RWPE1 (cell line): ENCODE measurements around the gene SHISA6.

Experiments
- CTCF ChIA-PET: fragments of 350-600 bp; sonication (Branson Sonifier 250); formaldehyde crosslinking; extraction: SDS; loops from one replicate; lab custom pipeline; 2021; lab: Yijun Ruan, JAX
- POLR2A ChIA-PET: fragments of 400-600 bp; formaldehyde crosslinking; extraction: SDS; loops from one replicate; lab custom pipeline; 2020; ENCODE audit warnings: antibody characterized with exemption; ENCODE audit not compliant: low non-redundant PET; lab: Yijun Ruan, JAX
- DNase-seq: peaks from one replicate; pipeline ENCODE4 v3.0.0; 2012; ENCODE audit warnings: low spot score
- H3K27ac ChIP-seq: fragments of 450-650 bp; 2 replicates; pipeline ENCODE4 v1.5.1; 2017
- TF ChIP-seq, protein P1 (sequence below): fragments of 450-650 bp; conservative IDR thresholded peaks from 2 replicates; pipeline ENCODE4 v1.5.1; 2017; ENCODE audit warnings: low read depth, mild to moderate bottlenecking

The SHISA6 gene

DNA sequence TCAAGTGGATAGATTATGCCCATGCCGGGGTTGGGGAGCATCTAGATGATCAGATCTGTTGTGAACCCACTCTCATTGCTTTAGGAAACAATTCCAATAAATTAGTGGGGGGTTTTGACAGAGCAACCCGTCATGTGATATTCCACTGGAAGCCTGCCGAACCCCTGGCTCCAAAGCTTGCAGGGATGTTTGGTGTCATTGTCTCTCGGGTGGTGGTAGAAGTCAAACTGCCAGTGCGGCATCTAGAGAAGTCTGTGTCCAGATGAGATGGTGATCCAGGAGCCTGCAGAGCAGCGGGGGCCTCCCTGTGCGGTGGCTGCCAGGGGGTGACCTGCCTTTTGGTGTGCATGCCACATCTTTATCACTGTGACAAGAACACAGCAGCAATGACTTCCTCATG is 91.7 kb downstream of the SHISA6 start:
- CTCF ChIA-PET, result no interaction called here
- POLR2A ChIA-PET, result no interaction called here
- DNase-seq, result no peak
- no peak overlapping the region for H3K27ac ChIP-seq
- TF ChIP-seq, protein P1, sequence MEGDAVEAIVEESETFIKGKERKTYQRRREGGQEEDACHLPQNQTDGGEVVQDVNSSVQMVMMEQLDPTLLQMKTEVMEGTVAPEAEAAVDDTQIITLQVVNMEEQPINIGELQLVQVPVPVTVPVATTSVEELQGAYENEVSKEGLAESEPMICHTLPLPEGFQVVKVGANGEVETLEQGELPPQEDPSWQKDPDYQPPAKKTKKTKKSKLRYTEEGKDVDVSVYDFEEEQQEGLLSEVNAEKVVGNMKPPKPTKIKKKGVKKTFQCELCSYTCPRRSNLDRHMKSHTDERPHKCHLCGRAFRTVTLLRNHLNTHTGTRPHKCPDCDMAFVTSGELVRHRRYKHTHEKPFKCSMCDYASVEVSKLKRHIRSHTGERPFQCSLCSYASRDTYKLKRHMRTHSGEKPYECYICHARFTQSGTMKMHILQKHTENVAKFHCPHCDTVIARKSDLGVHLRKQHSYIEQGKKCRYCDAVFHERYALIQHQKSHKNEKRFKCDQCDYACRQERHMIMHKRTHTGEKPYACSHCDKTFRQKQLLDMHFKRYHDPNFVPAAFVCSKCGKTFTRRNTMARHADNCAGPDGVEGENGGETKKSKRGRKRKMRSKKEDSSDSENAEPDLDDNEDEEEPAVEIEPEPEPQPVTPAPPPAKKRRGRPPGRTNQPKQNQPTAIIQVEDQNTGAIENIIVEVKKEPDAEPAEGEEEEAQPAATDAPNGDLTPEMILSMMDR, result no peak

DNA sequence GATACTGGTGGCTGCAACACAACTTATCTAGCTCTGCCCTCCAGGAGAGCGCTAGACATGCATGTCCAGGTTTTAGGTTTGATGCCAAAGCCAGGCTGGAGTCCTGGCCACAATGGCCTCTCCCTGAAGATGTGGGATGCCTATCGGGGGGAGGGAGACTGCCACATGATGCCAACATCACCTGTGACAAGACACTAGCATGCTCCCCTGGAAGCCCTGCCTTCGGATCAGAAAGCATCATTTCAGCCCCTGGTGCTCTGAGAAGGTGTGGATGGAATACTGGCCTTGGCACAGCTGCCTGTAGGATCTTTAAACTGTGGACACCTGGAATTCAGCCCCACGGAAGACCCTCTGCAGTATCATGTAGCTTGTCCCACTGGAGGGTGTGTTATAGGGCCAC is 93.5 kb downstream of the SHISA6 start:
- no peak for DNase-seq
- CTCF ChIA-PET, result no interaction called here
- no peak overlapping the region for H3K27ac ChIP-seq
- POLR2A ChIA-PET, result no interaction called here
- TF ChIP-seq, protein P1, result no peak

DNA sequence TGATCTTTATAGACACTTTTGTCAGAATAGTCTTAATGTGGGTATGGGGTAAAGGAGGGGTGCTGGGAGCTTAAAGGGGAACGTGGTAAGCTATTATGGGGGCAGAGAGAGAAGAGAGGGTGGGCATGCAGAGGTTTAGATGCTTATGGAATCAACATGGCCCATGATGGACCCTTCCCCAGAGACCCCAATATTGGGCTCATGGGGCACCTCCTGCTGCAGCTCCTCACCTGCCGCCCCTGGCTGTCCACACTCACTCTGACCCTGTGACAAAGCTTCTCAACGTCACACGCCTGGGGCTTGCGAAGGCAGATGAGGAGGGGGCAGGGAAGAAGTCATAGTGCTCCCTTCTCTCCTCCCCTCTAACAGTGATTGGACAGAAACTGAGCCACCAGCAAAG is 95.3 kb downstream of the SHISA6 start:
- H3K27ac ChIP-seq, result no peak overlapping the region
- ChIA-PET POLR2A (no interaction called here), CTCF (interaction anchor here (0.6 kb wide), 1 partner anchor 1138 kb away, joined by 4 read pairs; no protein-coding TSS in a partner anchor)
- TF ChIP-seq, protein P1, result no peak
- DNase-seq, result no peak

DNA sequence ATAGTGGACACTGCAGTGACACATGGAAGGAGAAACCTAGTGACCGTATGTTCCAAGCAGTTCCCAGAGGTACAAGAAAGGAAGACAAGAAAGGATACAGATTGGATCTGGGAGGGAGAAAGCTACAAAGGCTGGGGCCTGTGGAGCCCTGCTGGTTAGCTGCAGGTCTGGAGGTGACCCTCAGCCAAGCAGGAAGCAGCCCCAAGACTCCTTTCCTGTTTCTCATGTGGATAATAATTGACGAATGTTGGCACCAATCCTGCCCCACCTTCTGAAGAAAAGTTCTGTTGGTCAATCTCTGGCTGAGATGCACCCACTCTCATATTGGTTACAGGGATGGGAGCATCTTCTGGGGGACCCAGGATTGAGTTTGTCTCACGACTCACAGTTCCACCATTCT is 99.8 kb downstream of the SHISA6 start:
- no peak overlapping the region for H3K27ac ChIP-seq
- ChIA-PET POLR2A (no interaction called here), CTCF (no interaction called here)
- DNase-seq, result no peak
- TF ChIP-seq, protein P1, result no peak

DNA sequence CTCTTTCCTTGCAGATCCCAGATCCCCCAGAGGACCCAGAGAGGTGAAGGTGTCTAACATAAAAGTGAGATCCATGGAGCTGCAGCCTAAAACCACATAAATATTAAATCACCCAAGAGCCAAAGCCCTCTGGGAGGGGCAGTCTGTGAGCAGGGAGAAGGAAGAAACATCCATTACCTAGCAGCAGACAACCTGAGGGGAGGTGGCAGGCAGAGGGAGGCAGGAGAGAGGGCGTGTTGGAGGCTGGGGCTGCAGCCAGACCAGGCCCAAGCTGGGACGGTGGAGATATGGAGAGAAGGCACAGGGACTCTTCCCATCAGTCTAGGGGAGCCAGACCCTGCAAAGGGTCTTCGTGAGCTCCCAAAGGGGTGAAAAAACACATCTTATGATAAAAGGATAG is 101.1 kb downstream of the SHISA6 start:
- ChIA-PET CTCF (no interaction called here), POLR2A (no interaction called here)
- H3K27ac ChIP-seq, result no peak overlapping the region
- no peak for DNase-seq
- TF ChIP-seq, protein P1, result no peak

DNA sequence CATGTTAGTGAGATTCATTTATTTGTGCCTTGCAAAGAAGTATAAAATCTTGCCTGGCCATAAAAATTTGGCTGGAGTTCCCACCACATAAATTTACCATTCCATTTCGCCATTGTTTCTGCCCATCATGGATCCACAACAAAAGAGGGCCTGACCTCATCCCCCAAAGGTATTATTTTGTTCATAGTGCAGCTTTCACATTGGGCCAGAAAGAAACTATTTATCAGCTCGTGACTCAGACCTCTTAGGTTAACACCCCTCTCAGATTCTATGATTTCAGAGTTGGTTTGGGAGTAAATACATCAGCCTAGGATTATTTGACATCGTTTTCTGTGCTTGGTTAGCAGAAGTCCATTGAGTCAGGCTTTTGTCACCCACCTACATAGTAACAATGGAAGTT is 108.1 kb downstream of the SHISA6 start:
- ChIA-PET CTCF (interaction anchor here (0.8 kb wide), 1 partner anchor 11 kb away, joined by 4 read pairs; no protein-coding TSS in a partner anchor), POLR2A (no interaction called here)
- H3K27ac ChIP-seq, result no peak overlapping the region
- TF ChIP-seq, protein P1, result no peak
- DNase-seq, result no peak
